HepG2 (cell line): Measurements from ENCODE around the gene BPIFB2. TPM values are rescaled to one million over a fixed set of nuclear protein-coding genes. Genes with fewer than 3 reads are reported as not detected.

Source experiments
- MBD4 ChIP-seq: IDR thresholded peaks from 2 replicates; pipeline ENCODE4 v1.6.1; 2012; ENCODE audit warnings: low read length, inconsistent platforms, borderline replicate concordance
- POLR2A ChIP-seq, 2 experiments: IDR thresholded peaks; 2 replicates each; pipeline ENCODE4 v1.6.1; 2011; ENCODE audit warnings: low read depth in 2 of 2, low read length in 2 of 2, mild to moderate bottlenecking in 1 of 2, moderate library complexity in 1 of 2; ENCODE audit not compliant: insufficient read depth in 1 of 2
- POLR2G ChIP-seq: fragments of 200-400 bp; formaldehyde crosslinking; IDR thresholded peaks from 2 replicates; pipeline ENCODE4 v1.6.1; 2018; ENCODE audit warnings: mild to moderate bottlenecking, low read depth, low read length, moderate library complexity
- RBFOX2 ChIP-seq: fragments of 200-400 bp; formaldehyde crosslinking; IDR thresholded peaks from 2 replicates; pipeline ENCODE4 v1.6.1; 2017; ENCODE audit warnings: low read depth, mild to moderate bottlenecking, low read length
- ZNF749 ChIP-seq: sonication (generic); formaldehyde crosslinking; IDR thresholded peaks from 2 replicates; pipeline ENCODE4 v1.8.0; 2022; ENCODE audit warnings: mild to moderate bottlenecking, missing genetic modification reagents, moderate library complexity, borderline replicate concordance
- polyA plus RNA-seq, 8 experiments: library from polyadenylated mRNA; depleted of rRNA in 3 of 8; stranded (reverse) in 7 of 8; unstranded in 1 of 8; fragments of >200 nt; fragmentation: Illumina TruSeq in 4 of 8; extraction: Trizol in 4 of 8; gene quantifications; 2 replicates each; pipeline versions ENCODE4 v1.2.1 to v1.2.3, GENCODE V29; 2011 to 2016; ENCODE audit warnings: low read depth in 4 of 8, missing spikeins in 1 of 8, mixed read lengths in 1 of 8; ENCODE audit not compliant: insufficient read depth in 1 of 8
- total RNA-seq, 5 experiments: library from RNA; depleted of rRNA; stranded (reverse); fragments of >200 nt; fragmentation: Illumina TruSeq; extraction: Trizol; gene quantifications; 2 replicates each; pipeline ENCODE4 v1.2.3, GENCODE V29; 2016; ENCODE audit warnings: low read depth in 1 of 5
- TF ChIP-seq, protein P1 (sequence below): sonication (generic); formaldehyde crosslinking; IDR thresholded peaks from 2 replicates; pipeline ENCODE4 v1.4.0; 2020; ENCODE audit warnings: mild to moderate bottlenecking, missing genetic modification reagents, borderline replicate concordance
- TF ChIP-seq, protein P2 (sequence below): sonication (generic); formaldehyde crosslinking; IDR thresholded peaks from 2 replicates; pipeline ENCODE4 v1.8.0; 2022; ENCODE audit warnings: missing genetic modification reagents, mild to moderate bottlenecking, moderate library complexity, borderline replicate concordance
- TF ChIP-seq, protein P3 (sequence below): sonication (generic); formaldehyde crosslinking; IDR thresholded peaks from 2 replicates; pipeline ENCODE4 v1.4.0; 2020; ENCODE audit warnings: missing genetic modification reagents, low read depth, mild to moderate bottlenecking, borderline replicate concordance

Gene BPIFB2
- total and polyA plus RNA-seq, 2 of the 13 experiments (the other 11 are each of a cell fraction or from before 2014, with no cell fraction given): 54.5 to 902 TPM

DNA sequence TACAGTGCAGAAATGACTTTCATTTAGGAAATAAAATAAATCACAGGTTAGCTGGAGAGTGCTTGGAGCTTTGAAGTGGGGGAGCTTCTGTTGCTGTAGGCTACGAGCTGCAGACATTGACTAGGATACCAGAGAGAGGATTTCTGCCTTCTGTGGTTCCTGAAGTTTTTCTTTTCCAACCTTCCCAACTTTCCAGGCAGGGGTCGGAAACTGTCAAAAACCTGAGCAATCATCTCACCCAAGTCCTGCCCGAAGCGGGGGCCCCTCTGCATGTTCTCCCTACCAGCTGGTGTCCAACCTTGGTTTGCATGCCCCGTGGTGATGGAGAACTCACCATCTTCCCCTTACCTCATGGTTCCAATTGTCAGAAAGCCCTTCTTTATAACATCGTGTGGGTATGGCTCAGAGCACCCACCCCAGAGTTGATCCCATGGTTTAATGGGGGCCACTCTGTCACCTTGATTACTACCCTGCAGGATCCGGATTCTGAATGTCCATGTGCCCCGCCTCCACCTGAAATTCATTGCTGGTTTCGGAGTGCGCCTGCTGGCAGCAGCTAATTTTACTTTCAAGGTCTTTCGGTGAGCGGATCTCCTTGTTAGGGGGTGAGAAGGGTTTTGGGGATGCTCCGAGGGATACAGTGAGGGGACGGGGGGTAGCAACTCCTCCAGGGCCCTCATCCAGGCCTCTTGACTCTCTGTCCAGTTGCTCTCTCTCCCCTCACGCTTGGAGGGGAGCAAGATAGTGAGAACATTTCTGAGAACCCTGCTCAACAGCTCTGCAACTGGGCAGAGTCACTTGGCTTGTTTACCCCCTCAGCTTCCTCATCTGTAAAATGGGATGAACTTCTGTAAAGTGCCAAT lies 5.1 kb downstream of the BPIFB2 start (continued):
- TF ChIP-seq, protein P1, sequence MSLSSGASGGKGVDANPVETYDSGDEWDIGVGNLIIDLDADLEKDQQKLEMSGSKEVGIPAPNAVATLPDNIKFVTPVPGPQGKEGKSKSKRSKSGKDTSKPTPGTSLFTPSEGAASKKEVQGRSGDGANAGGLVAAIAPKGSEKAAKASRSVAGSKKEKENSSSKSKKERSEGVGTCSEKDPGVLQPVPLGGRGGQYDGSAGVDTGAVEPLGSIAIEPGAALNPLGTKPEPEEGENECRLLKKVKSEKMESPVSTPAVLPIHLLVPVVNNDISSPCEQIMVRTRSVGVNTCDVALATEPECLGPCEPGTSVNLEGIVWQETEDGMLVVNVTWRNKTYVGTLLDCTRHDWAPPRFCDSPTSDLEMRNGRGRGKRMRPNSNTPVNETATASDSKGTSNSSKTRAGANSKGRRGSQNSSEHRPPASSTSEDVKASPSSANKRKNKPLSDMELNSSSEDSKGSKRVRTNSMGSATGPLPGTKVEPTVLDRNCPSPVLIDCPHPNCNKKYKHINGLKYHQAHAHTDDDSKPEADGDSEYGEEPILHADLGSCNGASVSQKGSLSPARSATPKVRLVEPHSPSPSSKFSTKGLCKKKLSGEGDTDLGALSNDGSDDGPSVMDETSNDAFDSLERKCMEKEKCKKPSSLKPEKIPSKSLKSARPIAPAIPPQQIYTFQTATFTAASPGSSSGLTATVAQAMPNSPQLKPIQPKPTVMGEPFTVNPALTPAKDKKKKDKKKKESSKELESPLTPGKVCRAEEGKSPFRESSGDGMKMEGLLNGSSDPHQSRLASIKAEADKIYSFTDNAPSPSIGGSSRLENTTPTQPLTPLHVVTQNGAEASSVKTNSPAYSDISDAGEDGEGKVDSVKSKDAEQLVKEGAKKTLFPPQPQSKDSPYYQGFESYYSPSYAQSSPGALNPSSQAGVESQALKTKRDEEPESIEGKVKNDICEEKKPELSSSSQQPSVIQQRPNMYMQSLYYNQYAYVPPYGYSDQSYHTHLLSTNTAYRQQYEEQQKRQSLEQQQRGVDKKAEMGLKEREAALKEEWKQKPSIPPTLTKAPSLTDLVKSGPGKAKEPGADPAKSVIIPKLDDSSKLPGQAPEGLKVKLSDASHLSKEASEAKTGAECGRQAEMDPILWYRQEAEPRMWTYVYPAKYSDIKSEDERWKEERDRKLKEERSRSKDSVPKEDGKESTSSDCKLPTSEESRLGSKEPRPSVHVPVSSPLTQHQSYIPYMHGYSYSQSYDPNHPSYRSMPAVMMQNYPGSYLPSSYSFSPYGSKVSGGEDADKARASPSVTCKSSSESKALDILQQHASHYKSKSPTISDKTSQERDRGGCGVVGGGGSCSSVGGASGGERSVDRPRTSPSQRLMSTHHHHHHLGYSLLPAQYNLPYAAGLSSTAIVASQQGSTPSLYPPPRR (CRISPR knock-in tag): no peak
- TF ChIP-seq MBD4 (0 out of 2 replicates have a peak, but pooled peaks have one; percentile 17), ZNF749 (0 out of 2 replicates have a peak, but pooled peaks have one; percentile 67), POLR2A (IDR thresholded peaks at IDR 0.05; ENCODE audit: insufficient read depth in 1 of 2, low read depth in 2 of 2, low read length in 2 of 2) (peak in 1 of 2 experiments; percentile 52; a peak in 2 of 4 replicates), RBFOX2 (peak; percentile 85), POLR2G (peak; percentile 62)
- TF ChIP-seq, protein P2, sequence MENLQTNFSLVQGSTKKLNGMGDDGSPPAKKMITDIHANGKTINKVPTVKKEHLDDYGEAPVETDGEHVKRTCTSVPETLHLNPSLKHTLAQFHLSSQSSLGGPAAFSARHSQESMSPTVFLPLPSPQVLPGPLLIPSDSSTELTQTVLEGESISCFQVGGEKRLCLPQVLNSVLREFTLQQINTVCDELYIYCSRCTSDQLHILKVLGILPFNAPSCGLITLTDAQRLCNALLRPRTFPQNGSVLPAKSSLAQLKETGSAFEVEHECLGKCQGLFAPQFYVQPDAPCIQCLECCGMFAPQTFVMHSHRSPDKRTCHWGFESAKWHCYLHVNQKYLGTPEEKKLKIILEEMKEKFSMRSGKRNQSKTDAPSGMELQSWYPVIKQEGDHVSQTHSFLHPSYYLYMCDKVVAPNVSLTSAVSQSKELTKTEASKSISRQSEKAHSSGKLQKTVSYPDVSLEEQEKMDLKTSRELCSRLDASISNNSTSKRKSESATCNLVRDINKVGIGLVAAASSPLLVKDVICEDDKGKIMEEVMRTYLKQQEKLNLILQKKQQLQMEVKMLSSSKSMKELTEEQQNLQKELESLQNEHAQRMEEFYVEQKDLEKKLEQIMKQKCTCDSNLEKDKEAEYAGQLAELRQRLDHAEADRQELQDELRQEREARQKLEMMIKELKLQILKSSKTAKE (CRISPR knock-in tag): 0 out of 2 replicates have a peak, but pooled peaks have one; percentile 22
- TF ChIP-seq, protein P3, sequence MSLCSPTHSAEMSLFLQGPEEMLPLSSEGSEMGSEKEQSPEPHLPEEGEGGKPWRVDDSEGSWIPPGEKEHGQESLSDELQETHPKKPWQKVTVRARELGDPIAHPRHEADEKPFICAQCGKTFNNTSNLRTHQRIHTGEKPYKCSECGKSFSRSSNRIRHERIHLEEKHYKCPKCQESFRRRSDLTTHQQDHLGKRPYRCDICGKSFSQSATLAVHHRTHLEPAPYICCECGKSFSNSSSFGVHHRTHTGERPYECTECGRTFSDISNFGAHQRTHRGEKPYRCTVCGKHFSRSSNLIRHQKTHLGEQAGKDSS (CRISPR knock-in tag): no peak
- TF ChIP-seq, all 625 proteins: peak for 13
